B cell (primary cell): Measurements from ENCODE around the gene SHOX. TPM values are rescaled to one million over a fixed set of nuclear protein-coding genes. Genes with fewer than 3 reads are reported as not detected.
"Not testable (repeated sequence)": the region's sequence is repeated elsewhere in the genome, so short reads cannot be mapped to it uniquely, and the experiment has no call there.

ENCODE experiments used
- ATAC-seq: fragments of 200-7000 bp; cut with Tn5 transposase; one replicate; pipeline ENCODE4 v1.10.0; 2021; ENCODE audit warnings: low read depth, mild to moderate bottlenecking, moderate number of reproducible peaks, moderate library complexity
- CTCF ChIA-PET: fragments of 350-600 bp; sonication (Branson Sonifier 250); formaldehyde crosslinking; loops from one replicate; lab custom pipeline; 2021; ENCODE audit warnings: antibody characterized with exemption, inconsistent platforms; lab: Charles Lee
- POLR2A ChIA-PET: fragments of 350-600 bp; sonication (Branson Sonifier 250); formaldehyde crosslinking; loops from one replicate; lab custom pipeline; 2021; ENCODE audit warnings: antibody characterized with exemption; lab: Charles Lee
- DNase-seq: peaks from one replicate; pipeline ENCODE4 v3.0.0; 2013
- H2AFZ ChIP-seq: 2 replicates; pipeline ENCODE4 v1.6.1; 2012; ENCODE audit warnings: mild to moderate bottlenecking, low read depth, low read length; ENCODE audit not compliant: insufficient read depth, poor library complexity, severe bottlenecking
- H3K27ac ChIP-seq, 2 donors: 1 replicate in 1 of 2; 2 replicates in 1 of 2; pipeline ENCODE4 v1.5.1; 2012 to 2013; ENCODE audit warnings: low read length in 2 of 2, mild to moderate bottlenecking in 2 of 2, moderate library complexity in 1 of 2
- H3K27me3 ChIP-seq, 4 experiments: fragments of 200-600 bp in 1 of 4; sonication (generic) in 1 of 4; replicated peaks in 1 of 4; 1 replicate in 2 of 4; 2 replicates in 2 of 4; pipeline versions ENCODE4 v1.6.1 to v1.7.0; 2013 to 2016; ENCODE audit warnings: low read length in 3 of 4, mild to moderate bottlenecking in 2 of 4, mixed read lengths in 1 of 4, moderate library complexity in 1 of 4; ENCODE audit not compliant: insufficient read depth in 4 of 4, control insufficient read depth in 3 of 4; ENCODE audit errors: control extremely low read depth in 1 of 4
- H3K36me3 ChIP-seq, 2 experiments: replicated peaks in 1 of 2; 1 replicate in 1 of 2; 2 replicates in 1 of 2; pipeline versions ENCODE4 v1.6.1 to v1.7.1; 2013; ENCODE audit warnings: low read length in 1 of 2; ENCODE audit not compliant: insufficient read depth in 2 of 2, control insufficient read depth in 1 of 2; ENCODE audit errors: control extremely low read depth in 1 of 2, extremely low read depth in 1 of 2
- H3K4me1 ChIP-seq, 2 donors: fragments of 200-600 bp in 1 of 2; sonication (generic) in 1 of 2; 1 replicate in 1 of 2; 2 replicates in 1 of 2; pipeline versions ENCODE4 v1.5.1 to v1.6.1; 2013 to 2017; ENCODE audit warnings: low read length in 2 of 2; ENCODE audit not compliant: control insufficient read depth in 2 of 2, insufficient read depth in 2 of 2
- H3K4me2 ChIP-seq: replicated peaks from 2 replicates; pipeline ENCODE3; 2012; ENCODE audit warnings: mild to moderate bottlenecking, low read depth, low read length; ENCODE audit not compliant: poor library complexity, severe bottlenecking
- H3K4me3 ChIP-seq, 5 experiments: fragments of 200-600 bp in 1 of 5; sonication (generic) in 1 of 5; 1 replicate in 3 of 5; 2 replicates in 2 of 5; pipeline versions ENCODE4 v1.5.1 to v1.7.0; 2011 to 2016; ENCODE audit warnings: low read length in 4 of 5, mild to moderate bottlenecking in 4 of 5, low read depth in 2 of 5, control low read depth in 1 of 5, moderate library complexity in 1 of 5; ENCODE audit not compliant: insufficient read depth in 1 of 5; ENCODE audit errors: control extremely low read depth in 1 of 5, extremely low read depth in 1 of 5
- H3K79me2 ChIP-seq: fragments of 200-600 bp; sonication (generic); one replicate; pipeline ENCODE4 v1.6.0; 2016; ENCODE audit warnings: low read length; ENCODE audit not compliant: control insufficient read depth, insufficient read depth
- H3K9ac ChIP-seq: fragments of 200-600 bp; sonication (generic); 2 replicates; pipeline ENCODE4 v1.6.1; 2017; ENCODE audit warnings: mild to moderate bottlenecking, low read length, moderate library complexity
- H3K9me3 ChIP-seq, 3 donors: one replicate each; pipeline versions ENCODE4 v1.6.1 to v1.7.1; 2013; ENCODE audit warnings: low read length in 2 of 3; ENCODE audit not compliant: control insufficient read depth in 2 of 3, insufficient read depth in 1 of 3; ENCODE audit errors: control extremely low read depth in 1 of 3
- H4K20me1 ChIP-seq: 2 replicates; pipeline ENCODE4 v1.6.0; 2012; ENCODE audit warnings: mild to moderate bottlenecking, low read length; ENCODE audit not compliant: insufficient read depth, control insufficient read depth, poor library complexity, severe bottlenecking
- H3K27ac Mint-ChIP-seq: one replicate; pipeline ENCODE4 v1.8.0; 2021; ENCODE audit warnings: mixed read lengths
- H3K27me3 Mint-ChIP-seq: one replicate; pipeline ENCODE4 v1.8.0; 2021; ENCODE audit warnings: mixed read lengths
- H3K4me1 Mint-ChIP-seq: one replicate; pipeline ENCODE4 v1.8.0; 2021; ENCODE audit warnings: mixed read lengths
- H3K4me3 Mint-ChIP-seq: one replicate; pipeline ENCODE4 v1.8.0; 2021; ENCODE audit warnings: mixed read lengths
- H3K9me3 Mint-ChIP-seq: one replicate; pipeline ENCODE4 v1.8.0; 2022; ENCODE audit warnings: mixed read lengths; ENCODE audit not compliant: insufficient read depth
- EZH2 ChIP-seq: IDR thresholded peaks from 2 replicates; pipeline ENCODE4 v1.6.1; 2012; ENCODE audit warnings: borderline replicate concordance, low read depth, mild to moderate bottlenecking, moderate library complexity, low read length; ENCODE audit not compliant: insufficient read depth, poor library complexity, severe bottlenecking
- WGBS: methylation state at CpG from one replicate; pipeline ENCODE4 v1.1.5; 2013; ENCODE audit warnings: missing lambda C conversion rate; ENCODE audit not compliant: insufficient coverage; 5-methylcytosine and 5-hydroxymethylcytosine counted together
- intact Hi-C: fragments of 100-400 bp; cut with micrococcal nuclease; formaldehyde crosslinking; loops from one replicate; pipeline ENCODE4 v1.10.0; 2022
- polyA plus RNA-seq: library from polyadenylated mRNA; depleted of rRNA; stranded (reverse); fragments of >200 nt; gene quantifications from 2 replicates; pipeline ENCODE4 v1.2.3, GENCODE V29; 2012
- total RNA-seq, 2 donors: library from RNA; stranded (reverse); fragments of 120-200 nt in 1 of 2; gene quantifications; 1 replicate in 1 of 2; 2 replicates in 1 of 2; pipeline versions ENCODE4 v1.2.3 to v1.2.4, GENCODE V29; 2013 to 2022
- TF ChIP-seq, protein P1 (sequence below): fragments of 200-600 bp; IDR thresholded peaks from one replicate; pipeline ENCODE4 v1.8.0; 2022; ENCODE audit warnings: antibody characterized with exemption, mild to moderate bottlenecking

SHOX gene
- total and polyA plus RNA-seq, 2 donors (not counting 1 experiment from before 2014, with no cell fraction given): not detected

GRCh38 chrX:585115-585808, 45.3 kb upstream of the SHOX start:
- H3K36me3 ChIP-seq: no peaks in the 10 kb centered on the region
- Mint-ChIP-seq H3K9me3 (no peaks in the 10 kb centered on the region), H3K4me3 (no peak overlapping the region), H3K4me1 (no peaks in the 10 kb centered on the region), H3K27ac (no peak overlapping the region), H3K27me3 (no peaks in the 10 kb centered on the region)
- peaks cover 0 to 21% (median 0%) of the 10 kb centered on the region in 3 donors for H3K9me3 ChIP-seq
- H4K20me1 ChIP-seq: no peaks in the 10 kb centered on the region
- H3K4me1 ChIP-seq: no peaks in the 10 kb centered on the region
- CTCF ChIA-PET: no interaction called here
- no peak overlapping the region for H2AFZ ChIP-seq
- no peak for TF ChIP-seq EZH2
- TF ChIP-seq, protein P1, sequence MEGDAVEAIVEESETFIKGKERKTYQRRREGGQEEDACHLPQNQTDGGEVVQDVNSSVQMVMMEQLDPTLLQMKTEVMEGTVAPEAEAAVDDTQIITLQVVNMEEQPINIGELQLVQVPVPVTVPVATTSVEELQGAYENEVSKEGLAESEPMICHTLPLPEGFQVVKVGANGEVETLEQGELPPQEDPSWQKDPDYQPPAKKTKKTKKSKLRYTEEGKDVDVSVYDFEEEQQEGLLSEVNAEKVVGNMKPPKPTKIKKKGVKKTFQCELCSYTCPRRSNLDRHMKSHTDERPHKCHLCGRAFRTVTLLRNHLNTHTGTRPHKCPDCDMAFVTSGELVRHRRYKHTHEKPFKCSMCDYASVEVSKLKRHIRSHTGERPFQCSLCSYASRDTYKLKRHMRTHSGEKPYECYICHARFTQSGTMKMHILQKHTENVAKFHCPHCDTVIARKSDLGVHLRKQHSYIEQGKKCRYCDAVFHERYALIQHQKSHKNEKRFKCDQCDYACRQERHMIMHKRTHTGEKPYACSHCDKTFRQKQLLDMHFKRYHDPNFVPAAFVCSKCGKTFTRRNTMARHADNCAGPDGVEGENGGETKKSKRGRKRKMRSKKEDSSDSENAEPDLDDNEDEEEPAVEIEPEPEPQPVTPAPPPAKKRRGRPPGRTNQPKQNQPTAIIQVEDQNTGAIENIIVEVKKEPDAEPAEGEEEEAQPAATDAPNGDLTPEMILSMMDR: no peak
- H3K79me2 ChIP-seq: no peaks in the 10 kb centered on the region
- no peak overlapping the region for H3K27ac ChIP-seq
- H3K4me3 ChIP-seq: no peak overlapping the region
- H3K9ac ChIP-seq: no peak overlapping the region
- H3K27me3 ChIP-seq: no peaks in the 10 kb centered on the region
- intact Hi-C loops: no loop called here
- WGBS: 51% methylated on average over 12 of the region's 21 CpGs
- no peak for ATAC-seq
- POLR2A ChIA-PET: no interaction called here
- no peak overlapping the region for H3K4me2 ChIP-seq
- DNase-seq: no peak

- 100% methylated on average over 1 of the region's 8 CpGs for WGBS
- Histone ChIP-seq H3K9me3 (peaks cover 0 to 26% (median 0%) of the 10 kb centered on the region in 3 donors), H3K79me2 (no peaks in the 10 kb centered on the region), H2AFZ (no peak overlapping the region), H3K36me3 (no peaks in the 10 kb centered on the region), H4K20me1 (no peaks in the 10 kb centered on the region), H3K9ac (no peak overlapping the region), H3K27me3 (no peaks in the 10 kb centered on the region), H3K4me1 (no peaks in the 10 kb centered on the region), H3K4me3 (no peak overlapping the region), H3K4me2 (no peak overlapping the region), H3K27ac (no peak overlapping the region)
- H3K9me3 Mint-ChIP-seq: no peaks in the 10 kb centered on the region
- intact Hi-C loops: no loop called here
- no peak overlapping the region for H3K4me3 Mint-ChIP-seq
- no peaks in the 10 kb centered on the region for H3K4me1 Mint-ChIP-seq
- H3K27ac Mint-ChIP-seq: no peak overlapping the region
- no peaks in the 10 kb centered on the region for H3K27me3 Mint-ChIP-seq
- ATAC-seq (no peak), DNase-seq (no peak)
- POLR2A ChIA-PET: no interaction called here
- CTCF ChIA-PET: no interaction called here
- TF ChIP-seq, protein P1: no peak
- TF ChIP-seq EZH2: no peak
Observed at GRCh38 chrX:586351-586750, 44.2 kb upstream of the SHOX start.

DNA sequence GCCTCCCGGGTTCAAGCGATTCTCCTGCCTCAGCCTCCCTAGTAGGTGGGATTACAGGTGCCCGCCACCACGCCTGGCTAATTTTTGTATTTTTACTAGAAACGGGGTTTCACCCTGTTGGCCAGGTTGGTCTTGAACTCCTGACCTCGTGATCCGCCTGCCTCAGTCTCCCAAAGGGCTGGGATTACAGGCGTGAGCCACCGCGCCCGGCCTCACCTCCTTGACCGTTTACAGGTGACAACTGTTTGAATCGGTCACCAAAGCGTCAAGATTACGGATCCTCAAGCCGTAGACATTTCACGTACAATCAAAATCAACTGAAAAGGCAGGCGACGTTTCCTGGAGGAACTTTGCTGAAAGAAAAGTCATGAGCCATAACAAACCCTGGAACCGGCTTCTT, 41.3 kb upstream of the SHOX start:
- H3K27ac ChIP-seq, H3K4me3 Mint-ChIP-seq, H3K36me3 ChIP-seq, H3K4me2 ChIP-seq, DNase-seq, CTCF ChIA-PET, POLR2A ChIA-PET, H2AFZ ChIP-seq, intact Hi-C loops, H3K4me3 ChIP-seq, H3K27me3 Mint-ChIP-seq, H3K27ac Mint-ChIP-seq, H3K4me1 ChIP-seq, H3K9me3 Mint-ChIP-seq, ATAC-seq, H3K4me1 Mint-ChIP-seq, H3K27me3 ChIP-seq, H3K9ac ChIP-seq, H4K20me1 ChIP-seq, H3K79me2 ChIP-seq: not testable (repeated sequence)
- 81% methylated on average over 19 of the region's 20 CpGs for WGBS
- peaks cover 0 to 21% (median 0%) of the 10 kb centered on the region in 3 donors for H3K9me3 ChIP-seq
